Sigmoid colon (tissue), 7 donors: ENCODE measurements around the gene DYNLL2. TPM values are rescaled to one million over a fixed set of nuclear protein-coding genes. Genes with fewer than 3 reads are reported as not detected.

Experiments
- DNase-seq: peaks from one replicate; pipeline ENCODE4 v3.0.0-alpha.2; 2019
- H3K27ac ChIP-seq, 4 donors: fragments of 200-600 bp; sonication (generic); one replicate each; pipeline ENCODE4 v1.5.1; 2016 to 2019; ENCODE audit warnings: mild to moderate bottlenecking in 1 of 4
- H3K27me3 ChIP-seq, 3 donors: fragments of 200-600 bp; sonication (generic); one replicate each; pipeline ENCODE4 v1.5.1; 2019; ENCODE audit warnings: mild to moderate bottlenecking in 1 of 3
- H3K36me3 ChIP-seq, 4 donors: fragments of 200-600 bp; sonication (generic); one replicate each; pipeline ENCODE4 v1.5.1; 2016 to 2019
- H3K4me1 ChIP-seq, 4 donors: fragments of 200-600 bp; sonication (generic); one replicate each; pipeline ENCODE4 v1.5.1; 2017 to 2019
- H3K4me3 ChIP-seq, 4 donors: fragments of 200-600 bp; sonication (generic); one replicate each; pipeline ENCODE4 v1.5.1; 2017 to 2019; ENCODE audit warnings: mild to moderate bottlenecking in 2 of 4, moderate library complexity in 1 of 4
- H3K9me3 ChIP-seq, 4 donors: fragments of 200-600 bp in 3 of 4; sonication (generic) in 3 of 4; one replicate each; pipeline versions ENCODE4 v1.5.1 to v1.6.1; 2013 to 2019
- EP300 ChIP-seq, 4 donors: sonication (generic); formaldehyde crosslinking; IDR thresholded peaks; one replicate each; pipeline ENCODE4 v1.6.1; 2017; ENCODE audit warnings: antibody characterized with exemption in 4 of 4
- POLR2A ChIP-seq, 2 donors: fragments of 450-650 bp; IDR thresholded peaks; one replicate each; pipeline ENCODE4 v1.6.1; 2016; ENCODE audit warnings: antibody characterized with exemption in 2 of 2, mild to moderate bottlenecking in 2 of 2, moderate library complexity in 2 of 2
- POLR2AphosphoS5 ChIP-seq, 4 donors: sonication (generic); formaldehyde crosslinking; IDR thresholded peaks; one replicate each; pipeline ENCODE4 v1.6.1; 2017; ENCODE audit warnings: antibody characterized with exemption in 4 of 4
- WGBS, 2 donors: extraction: QIAGEN DNeasy Blood & Tissue Kit; methylation state at CpG; one replicate each; pipeline ENCODE4 v1.1.7; 2013; 5-methylcytosine and 5-hydroxymethylcytosine counted together
- intact Hi-C: fragments of 100-400 bp; cut with DNase I; formaldehyde crosslinking; loops from one replicate; pipeline ENCODE4 v1.15.1; 2023
- polyA plus RNA-seq, 3 donors: library from polyadenylated mRNA; stranded (reverse); fragments of 200-250 nt; gene quantifications; one replicate each; pipeline ENCODE4 v1.2.3, GENCODE V29; 2013
- total RNA-seq, 4 donors: library from RNA; depleted of rRNA; stranded (reverse); fragments of >200 nt; gene quantifications; one replicate each; pipeline ENCODE4 v1.1.0, GENCODE V29; 2016
- TF ChIP-seq, protein P1 (sequence below), 4 experiments: fragments of 450-650 bp in 3 of 4; fragments of 200-600 bp in 1 of 4; IDR thresholded peaks; one replicate each; pipeline ENCODE4 v1.5.1; 2016 to 2019; ENCODE audit warnings: antibody characterized with exemption in 4 of 4, mild to moderate bottlenecking in 3 of 4, moderate library complexity in 2 of 4
- donor health status: healthy with polysubstance abuse.
- donor health status: Bipolar disorder and iron deficiency.
- donor health status: healthy.

Gene DYNLL2
- total and polyA plus RNA-seq, 7 donors, result 19.4 to 44.9 (median 26.4) TPM

- H3K27me3 ChIP-seq, result no peaks in the 10 kb centered on the region
- TF ChIP-seq EP300 (IDR thresholded peaks at IDR 0.05) (no peak), POLR2AphosphoS5 (IDR thresholded peaks at IDR 0.05) (no peak)
- TF ChIP-seq, protein P1, sequence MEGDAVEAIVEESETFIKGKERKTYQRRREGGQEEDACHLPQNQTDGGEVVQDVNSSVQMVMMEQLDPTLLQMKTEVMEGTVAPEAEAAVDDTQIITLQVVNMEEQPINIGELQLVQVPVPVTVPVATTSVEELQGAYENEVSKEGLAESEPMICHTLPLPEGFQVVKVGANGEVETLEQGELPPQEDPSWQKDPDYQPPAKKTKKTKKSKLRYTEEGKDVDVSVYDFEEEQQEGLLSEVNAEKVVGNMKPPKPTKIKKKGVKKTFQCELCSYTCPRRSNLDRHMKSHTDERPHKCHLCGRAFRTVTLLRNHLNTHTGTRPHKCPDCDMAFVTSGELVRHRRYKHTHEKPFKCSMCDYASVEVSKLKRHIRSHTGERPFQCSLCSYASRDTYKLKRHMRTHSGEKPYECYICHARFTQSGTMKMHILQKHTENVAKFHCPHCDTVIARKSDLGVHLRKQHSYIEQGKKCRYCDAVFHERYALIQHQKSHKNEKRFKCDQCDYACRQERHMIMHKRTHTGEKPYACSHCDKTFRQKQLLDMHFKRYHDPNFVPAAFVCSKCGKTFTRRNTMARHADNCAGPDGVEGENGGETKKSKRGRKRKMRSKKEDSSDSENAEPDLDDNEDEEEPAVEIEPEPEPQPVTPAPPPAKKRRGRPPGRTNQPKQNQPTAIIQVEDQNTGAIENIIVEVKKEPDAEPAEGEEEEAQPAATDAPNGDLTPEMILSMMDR (IDR thresholded peaks at IDR 0.05), result no peak
- H3K9me3 ChIP-seq, result no peaks in the 10 kb centered on the region
- peak overlapping the region; percentile 93 to 99 (median 98) for H3K27ac ChIP-seq
- no peak for DNase-seq
- H3K36me3 ChIP-seq, result peaks cover 13 to 32% (median 20%) of the 10 kb centered on the region in 4 donors
- 53 to 70% methylated on average over 8 of the region's 8 CpGs for WGBS, 2 donors
- intact Hi-C loops, result loop anchor here (10.0 kb wide), 1 partner anchor 970 kb away; no protein-coding TSS in a partner anchor
- H3K4me1 ChIP-seq, result peaks cover 0 to 60% (median 50%) of the 10 kb centered on the region in 4 donors
- peak overlapping the region in 3 of 4 donors; percentile 80 to 99 (median 98) for H3K4me3 ChIP-seq
Measured at GRCh38 chr17:58085039-58085715, 2.0 kb downstream of the DYNLL2 start.

- Histone ChIP-seq H3K27ac (no peak overlapping the region), H3K4me1 (peaks cover 0 to 64% (median 52%) of the 10 kb centered on the region in 4 donors), H3K9me3 (no peaks in the 10 kb centered on the region), H3K27me3 (no peaks in the 10 kb centered on the region), H3K4me3 (no peak overlapping the region), H3K36me3 (peaks cover 13 to 50% (median 33%) of the 10 kb centered on the region in 4 donors)
- TF ChIP-seq POLR2A (IDR thresholded peaks at IDR 0.05) (no peak), POLR2AphosphoS5 (IDR thresholded peaks at IDR 0.05) (no peak), EP300 (IDR thresholded peaks at IDR 0.05) (no peak)
- TF ChIP-seq, protein P1 (IDR thresholded peaks at IDR 0.05), result no peak
- 60 to 81% methylated on average over 8 of the region's 8 CpGs for WGBS, 2 donors
- no peak for DNase-seq
- intact Hi-C loops, result loop anchor here (10.0 kb wide), 1 partner anchor 972 kb away; no protein-coding TSS in a partner anchor
Measured at GRCh38 chr17:58086953-58087352, 3.7 kb downstream of the DYNLL2 start.

- TF ChIP-seq EP300 (IDR thresholded peaks at IDR 0.05) (no peak), POLR2A (IDR thresholded peaks at IDR 0.05) (no peak), POLR2AphosphoS5 (IDR thresholded peaks at IDR 0.05) (no peak)
- TF ChIP-seq, protein P1 (IDR thresholded peaks at IDR 0.05), result no peak
- no peaks in the 10 kb centered on the region for H3K9me3 ChIP-seq
- DNase-seq, result no peak
- no peak overlapping the region for H3K4me3 ChIP-seq
- peaks cover 13 to 66% (median 36%) of the 10 kb centered on the region in 4 donors for H3K36me3 ChIP-seq
- peaks cover 0 to 56% (median 45%) of the 10 kb centered on the region in 4 donors for H3K4me1 ChIP-seq
- H3K27ac ChIP-seq, result no peak overlapping the region
- H3K27me3 ChIP-seq, result no peaks in the 10 kb centered on the region
- WGBS, 2 donors, result 84 to 86% methylated on average over 5 of the region's 5 CpGs
- intact Hi-C loops, result loop anchor here (10.0 kb wide), 1 partner anchor 974 kb away; no protein-coding TSS in a partner anchor
Measured at GRCh38 chr17:58088624-58089023, 5.4 kb downstream of the DYNLL2 start.

DNA sequence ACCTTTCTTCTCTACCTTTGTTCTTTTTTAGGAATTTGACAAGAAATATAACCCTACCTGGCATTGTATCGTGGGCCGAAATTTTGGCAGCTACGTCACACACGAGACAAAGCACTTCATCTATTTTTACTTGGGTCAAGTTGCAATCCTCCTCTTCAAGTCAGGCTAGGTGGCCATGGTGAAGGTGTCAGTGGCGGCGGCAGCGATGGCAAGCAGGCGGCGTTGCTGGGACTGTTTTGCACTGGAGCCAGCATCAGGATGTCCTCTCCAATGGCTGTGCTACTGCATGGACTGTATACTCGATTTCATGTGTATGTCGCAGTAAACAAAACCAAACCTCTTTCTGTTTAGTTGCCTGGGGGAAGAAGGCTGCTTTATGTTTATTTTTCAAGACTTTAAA, 5.9 kb downstream of the DYNLL2 start:
- WGBS, 2 donors, result 91 to 92% methylated on average over 11 of the region's 11 CpGs
- Histone ChIP-seq H3K27me3 (no peaks in the 10 kb centered on the region), H3K9me3 (no peaks in the 10 kb centered on the region), H3K36me3 (peaks cover 13 to 71% (median 36%) of the 10 kb centered on the region in 4 donors), H3K27ac (no peak overlapping the region), H3K4me1 (peaks cover 0 to 56% (median 43%) of the 10 kb centered on the region in 4 donors), H3K4me3 (no peak overlapping the region)
- intact Hi-C loops, result loop anchor here (10.0 kb wide), 1 partner anchor 974 kb away; no protein-coding TSS in a partner anchor
- no peak for DNase-seq
- TF ChIP-seq POLR2A (IDR thresholded peaks at IDR 0.05) (no peak), POLR2AphosphoS5 (IDR thresholded peaks at IDR 0.05) (no peak), EP300 (IDR thresholded peaks at IDR 0.05) (no peak)
- TF ChIP-seq, protein P1 (IDR thresholded peaks at IDR 0.05), result no peak
